Measurements from ENCODE around the gene CCDC12. TPM values are rescaled to one million over a fixed set of nuclear protein-coding genes. Genes with fewer than 3 reads are reported as not detected.

The CCDC12 gene
- total RNA-seq, 4 donors from 2014 or later = 56.1 to 86.8 (median 81.6) TPM

GRCh38 chr3:46890132-46890531, 86.4 kb downstream of the CCDC12 start:
- Histone ChIP-seq H3K27me3 (no peaks in the 10 kb centered on the region), H3K9me3 (no peaks in the 10 kb centered on the region), H3K4me3 (no peak overlapping the region), H3K27ac (no peak overlapping the region), H3K4me1 (peaks cover 29% of the 10 kb centered on the region), H3K36me3 (no peaks in the 10 kb centered on the region)
- WGBS = 100% methylated on average over 1 of the region's 1 CpG
- no peak for DNase-seq (ENCODE audit: low spot score in 2 of 2)
- TF ChIP-seq POLR2AphosphoS5 (IDR thresholded peaks at IDR 0.05) = no peak
- TF ChIP-seq EP300 (IDR thresholded peaks at IDR 0.05) = no peak

DNA sequence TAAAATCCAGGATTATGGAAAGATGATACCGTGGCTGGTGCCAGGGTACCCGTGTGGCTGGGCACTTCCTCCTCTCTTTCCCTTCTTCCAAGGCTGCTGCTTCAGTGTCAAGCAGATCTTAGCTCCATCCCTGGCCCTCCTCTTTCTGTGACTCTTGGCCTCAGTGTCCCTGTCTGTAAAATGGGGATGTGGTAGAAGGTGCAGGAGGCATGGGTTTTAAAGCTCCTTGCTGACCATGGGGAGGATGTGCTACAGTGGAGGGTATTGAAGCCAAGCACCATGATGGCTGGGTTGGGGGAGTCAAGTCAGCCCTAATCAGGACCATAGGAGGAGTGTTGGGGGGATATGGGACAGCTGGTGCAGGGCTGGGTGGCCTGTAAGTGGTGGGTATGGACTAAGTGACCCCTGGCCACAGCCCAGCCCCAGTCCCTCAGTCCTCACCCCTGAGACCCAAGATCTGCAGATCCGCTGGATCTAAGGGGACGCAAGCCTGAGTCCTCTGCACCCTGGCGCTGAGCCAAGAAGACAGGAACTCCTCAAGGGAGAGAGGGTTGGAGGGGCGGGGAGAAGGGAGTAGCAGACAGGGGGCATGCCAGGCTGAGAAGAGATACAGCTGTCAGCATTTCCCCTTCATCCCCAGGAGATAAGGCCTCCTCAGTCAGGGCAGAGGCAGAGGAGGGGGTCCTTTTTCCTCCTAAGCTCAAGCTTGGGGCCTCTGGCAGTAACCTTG, 87.0 kb downstream of the CCDC12 start:
- peaks cover 27% of the 10 kb centered on the region for H3K4me1 ChIP-seq
- no peak overlapping the region for H3K4me3 ChIP-seq
- no peak for DNase-seq (ENCODE audit: low spot score in 2 of 2)
- H3K27me3 ChIP-seq = peaks cover 3% of the 10 kb centered on the region
- H3K27ac ChIP-seq = no peak overlapping the region
- H3K36me3 ChIP-seq = no peaks in the 10 kb centered on the region
- WGBS = 62% methylated on average over 6 of the region's 6 CpGs
- no peaks in the 10 kb centered on the region for H3K9me3 ChIP-seq
- TF ChIP-seq EP300 (IDR thresholded peaks at IDR 0.05) = no peak
- TF ChIP-seq POLR2A (IDR thresholded peaks at IDR 0.05) = no peak
- no peak for TF ChIP-seq POLR2AphosphoS5 (IDR thresholded peaks at IDR 0.05)
- TF ChIP-seq, protein P1, sequence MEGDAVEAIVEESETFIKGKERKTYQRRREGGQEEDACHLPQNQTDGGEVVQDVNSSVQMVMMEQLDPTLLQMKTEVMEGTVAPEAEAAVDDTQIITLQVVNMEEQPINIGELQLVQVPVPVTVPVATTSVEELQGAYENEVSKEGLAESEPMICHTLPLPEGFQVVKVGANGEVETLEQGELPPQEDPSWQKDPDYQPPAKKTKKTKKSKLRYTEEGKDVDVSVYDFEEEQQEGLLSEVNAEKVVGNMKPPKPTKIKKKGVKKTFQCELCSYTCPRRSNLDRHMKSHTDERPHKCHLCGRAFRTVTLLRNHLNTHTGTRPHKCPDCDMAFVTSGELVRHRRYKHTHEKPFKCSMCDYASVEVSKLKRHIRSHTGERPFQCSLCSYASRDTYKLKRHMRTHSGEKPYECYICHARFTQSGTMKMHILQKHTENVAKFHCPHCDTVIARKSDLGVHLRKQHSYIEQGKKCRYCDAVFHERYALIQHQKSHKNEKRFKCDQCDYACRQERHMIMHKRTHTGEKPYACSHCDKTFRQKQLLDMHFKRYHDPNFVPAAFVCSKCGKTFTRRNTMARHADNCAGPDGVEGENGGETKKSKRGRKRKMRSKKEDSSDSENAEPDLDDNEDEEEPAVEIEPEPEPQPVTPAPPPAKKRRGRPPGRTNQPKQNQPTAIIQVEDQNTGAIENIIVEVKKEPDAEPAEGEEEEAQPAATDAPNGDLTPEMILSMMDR (IDR thresholded peaks at IDR 0.05) = no peak

DNA sequence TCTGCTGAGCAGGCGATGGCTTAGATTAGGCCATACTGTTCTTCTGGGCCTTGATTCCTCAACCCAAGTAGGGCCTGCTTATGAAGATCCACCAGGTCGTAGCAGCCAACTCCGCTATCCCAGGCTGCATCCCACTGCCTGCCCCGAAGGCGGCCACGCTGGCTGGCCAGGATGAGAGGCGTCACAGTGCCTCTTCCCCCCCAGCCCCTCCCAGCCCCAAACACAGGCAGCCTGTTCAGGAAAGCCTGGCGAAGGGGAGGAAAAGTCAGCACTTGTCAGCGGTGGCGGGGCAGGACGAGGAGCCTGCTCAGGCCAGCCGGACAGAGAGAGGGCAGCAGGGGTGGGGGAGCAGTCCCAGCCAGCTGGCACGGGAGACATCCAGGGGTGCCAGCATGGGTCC, 87.8 kb downstream of the CCDC12 start:
- 80% methylated on average over 2 of the region's 13 CpGs for WGBS
- H3K27ac ChIP-seq = no peak overlapping the region
- no peaks in the 10 kb centered on the region for H3K9me3 ChIP-seq
- H3K27me3 ChIP-seq = peaks cover 8% of the 10 kb centered on the region
- no peak for DNase-seq (ENCODE audit: low spot score in 2 of 2)
- peaks cover 23% of the 10 kb centered on the region for H3K4me1 ChIP-seq
- no peaks in the 10 kb centered on the region for H3K36me3 ChIP-seq
- no peak overlapping the region for H3K4me3 ChIP-seq
- TF ChIP-seq POLR2A (IDR thresholded peaks at IDR 0.05) = no peak
- TF ChIP-seq POLR2AphosphoS5 (IDR thresholded peaks at IDR 0.05) = no peak
- TF ChIP-seq EP300 (IDR thresholded peaks at IDR 0.05) = no peak
- TF ChIP-seq, protein P1 (IDR thresholded peaks at IDR 0.05) = no peak

DNA sequence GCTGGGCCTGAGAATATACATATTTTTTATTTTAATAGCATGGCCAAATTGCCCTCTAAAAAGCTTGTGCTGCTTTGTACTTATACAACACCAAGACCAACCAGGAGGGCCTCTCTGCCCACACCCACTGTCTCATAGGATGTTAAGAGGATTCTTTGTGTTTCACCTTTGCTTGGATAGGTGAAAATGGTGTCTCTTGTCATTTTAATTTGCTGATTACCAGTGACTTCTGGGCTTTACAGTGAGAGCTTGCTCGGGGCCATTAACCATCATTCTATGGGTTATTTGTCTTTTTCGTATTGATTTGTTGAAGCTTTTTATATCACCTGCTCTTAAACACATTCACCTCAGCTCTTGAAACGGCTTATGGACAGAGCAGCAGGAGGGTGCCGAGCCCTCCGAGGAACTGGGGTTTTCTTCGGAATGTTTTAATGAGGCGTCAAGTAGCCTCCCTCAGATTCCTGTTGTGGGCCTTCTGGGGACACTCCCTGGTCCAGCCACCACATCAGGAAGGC, 88.5 kb downstream of the CCDC12 start:
- WGBS = 88% methylated on average over 7 of the region's 7 CpGs
- Histone ChIP-seq H3K4me1 (peaks cover 23% of the 10 kb centered on the region), H3K4me3 (no peak overlapping the region), H3K27ac (no peak overlapping the region), H3K27me3 (peaks cover 15% of the 10 kb centered on the region), H3K9me3 (no peaks in the 10 kb centered on the region), H3K36me3 (no peaks in the 10 kb centered on the region)
- TF ChIP-seq POLR2AphosphoS5 (IDR thresholded peaks at IDR 0.05) (no peak), EP300 (IDR thresholded peaks at IDR 0.05) (no peak), POLR2A (IDR thresholded peaks at IDR 0.05) (no peak)
- TF ChIP-seq, protein P1 (IDR thresholded peaks at IDR 0.05) = no peak
- no peak for DNase-seq (ENCODE audit: low spot score in 2 of 2)

DNA sequence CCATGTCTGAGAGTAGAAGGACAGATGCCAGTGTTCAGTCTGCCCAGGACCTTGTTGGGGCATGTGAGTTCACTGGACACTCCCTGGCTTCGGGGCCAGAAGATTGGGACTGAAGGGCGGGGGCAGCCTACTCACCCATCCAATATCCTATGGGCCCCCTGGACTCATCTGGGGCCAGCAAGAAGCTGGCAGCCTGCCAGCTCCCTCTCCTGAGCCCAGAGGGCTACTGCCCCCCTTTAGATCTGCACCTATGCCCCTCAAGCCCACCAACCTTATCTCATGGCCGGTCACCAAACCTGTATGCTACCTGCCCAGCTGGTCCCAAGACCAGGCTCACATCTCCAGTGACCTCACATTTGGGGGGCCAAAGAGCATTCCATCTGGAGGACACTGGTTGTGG, 90.9 kb downstream of the CCDC12 start:
- Histone ChIP-seq H3K36me3 (no peaks in the 10 kb centered on the region), H3K27me3 (peaks cover 39% of the 10 kb centered on the region), H3K27ac (no peak overlapping the region), H3K4me3 (no peak overlapping the region), H3K9me3 (no peaks in the 10 kb centered on the region), H3K4me1 (peaks cover 26% of the 10 kb centered on the region)
- TF ChIP-seq, protein P1 (IDR thresholded peaks at IDR 0.05) = no peak
- 76% methylated on average over 3 of the region's 3 CpGs for WGBS
- DNase-seq (ENCODE audit: low spot score in 2 of 2) = no peak

All from suprapubic skin (tissue), 4 donors.